ENCODE data around the gene EFNB2. TPM values are rescaled to one million over a fixed set of nuclear protein-coding genes. Genes with fewer than 3 reads are reported as not detected.

EFNB2 gene
- total and polyA plus RNA-seq, 2 donors (not counting 3 experiments of a cell fraction or from before 2014, with no cell fraction given) = 50.4 to 69.5 TPM

DNA sequence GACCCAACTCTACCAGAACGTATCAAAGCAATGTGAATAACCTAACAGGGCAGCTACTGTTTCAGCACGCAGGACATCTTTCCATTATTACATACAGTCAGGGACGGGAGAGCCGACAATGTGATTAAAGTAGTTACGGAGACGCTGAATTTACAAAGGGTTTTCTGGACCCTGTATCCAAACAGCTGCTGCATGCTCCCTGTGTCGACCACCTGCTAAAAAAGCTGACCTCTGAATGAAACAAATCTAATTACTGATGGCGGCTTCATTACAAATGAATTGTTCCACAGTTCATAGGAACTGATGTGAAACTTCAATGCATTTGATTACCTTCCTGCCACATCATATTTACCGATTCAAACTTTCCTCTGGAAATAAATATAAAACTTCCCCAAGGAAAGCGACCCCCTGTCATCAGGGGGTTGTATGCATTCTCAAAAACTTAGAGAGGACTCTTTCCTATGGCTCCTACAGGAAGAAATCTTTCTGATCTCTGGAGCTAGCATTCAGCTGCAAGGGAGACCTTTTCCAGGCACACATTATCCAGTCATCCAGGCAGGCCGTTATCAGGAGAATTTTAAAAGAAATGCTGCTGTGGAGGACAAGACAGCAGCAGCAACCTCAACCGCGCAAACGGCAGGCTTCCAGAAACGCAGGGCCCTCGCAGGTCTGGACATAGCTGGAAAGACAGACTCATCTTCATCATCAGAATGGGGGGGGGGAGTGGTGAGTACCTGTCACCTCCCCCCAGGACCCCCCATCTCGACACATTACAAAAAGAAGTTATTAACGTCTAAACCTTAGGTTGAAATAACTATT is 3.1 kb downstream of the EFNB2 start:
- peaks cover 61% of the 10 kb centered on the region for H3K79me2 ChIP-seq (ENCODE audit: control insufficient read depth, insufficient read depth, low read length)
- DNase-seq (ENCODE audit: low read depth, low spot score) = peak; percentile 65

DNA sequence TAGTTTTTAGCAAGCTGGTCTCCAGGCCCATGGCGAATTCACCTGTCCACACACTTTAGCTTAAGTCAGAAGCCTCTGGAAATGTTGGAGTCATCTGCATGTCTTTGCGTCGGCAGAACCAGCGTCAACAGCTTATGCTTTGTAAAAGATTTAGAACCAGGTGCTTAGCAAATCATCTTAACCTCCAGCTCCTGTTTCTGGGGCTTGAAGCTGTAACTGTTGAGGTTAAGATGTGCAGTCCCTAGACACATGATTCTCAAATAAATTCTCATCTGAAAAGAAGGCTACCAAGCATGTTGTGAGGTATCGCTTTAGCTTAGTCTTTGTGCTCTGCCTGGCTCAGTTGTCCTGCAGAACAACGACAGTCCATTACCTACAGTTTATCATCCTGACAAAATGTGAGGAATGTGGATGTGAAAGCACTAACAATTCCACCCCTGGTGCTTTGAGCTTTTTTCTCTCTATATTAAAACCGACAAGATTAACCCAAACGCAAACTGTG is 4.4 kb downstream of the EFNB2 start:
- H3K9me3 ChIP-seq (replicated peaks; ENCODE audit: control insufficient read depth, insufficient read depth, low read length) = no peaks in the 10 kb centered on the region
- POLR2A ChIA-PET = no interaction called here
- dilution Hi-C loops (cut with MboI; ENCODE audit: extremely low pct_ligation_motif_present, low sequenced_read_pairs) = no loop called here
- CTCF ChIA-PET = interaction anchor here (0.7 to 5.1 kb wide), 8 partner anchors 56 to 1960 kb away, joined by 3 to 36 read pairs (median 4); no protein-coding TSS in a partner anchor
- H3K27ac ChIP-seq (ENCODE audit: insufficient read depth, low read depth, low read length) = no peak overlapping the region
- intact Hi-C loops (cut with micrococcal nuclease) = loop anchor here (1.0 to 10.0 kb wide), 7 partner anchors 216 to 1546 kb away; no protein-coding TSS in a partner anchor
- H3K27me3 ChIP-seq (ENCODE audit: control insufficient read depth in 2 of 2, insufficient read depth in 2 of 2, low read length in 2 of 2) = no peaks in the 10 kb centered on the region
- TF ChIP-seq POLR2A (IDR thresholded peaks at IDR 0.05; ENCODE audit: low read depth, low read length) (no peak), FOS (IDR thresholded peaks at IDR 0.05; ENCODE audit: borderline replicate concordance, insufficient read depth, low read length) (no peak), GATA2 (IDR thresholded peaks at IDR 0.05; ENCODE audit: insufficient read depth, insufficient read length, low read depth, low read length) (no peak), MYC (IDR thresholded peaks at IDR 0.05; ENCODE audit: low read depth, low read length) (no peak), EZH2 (IDR thresholded peaks at IDR 0.05; ENCODE audit: borderline replicate concordance, low read depth, low read length, severe bottlenecking) (no peak), JUN (IDR thresholded peaks at IDR 0.05; ENCODE audit: borderline replicate concordance, insufficient read depth, insufficient read length, low read depth) (no peak), POLR2AphosphoS5 (IDR thresholded peaks at IDR 0.05; ENCODE audit: insufficient read depth, low read depth, low read length) (no peak)
- TF ChIP-seq, protein P1, sequence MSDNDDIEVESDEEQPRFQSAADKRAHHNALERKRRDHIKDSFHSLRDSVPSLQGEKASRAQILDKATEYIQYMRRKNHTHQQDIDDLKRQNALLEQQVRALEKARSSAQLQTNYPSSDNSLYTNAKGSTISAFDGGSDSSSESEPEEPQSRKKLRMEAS (IDR thresholded peaks at IDR 0.05; ENCODE audit: insufficient read depth, insufficient read length) = no peak
- TF ChIP-seq, protein P2, sequence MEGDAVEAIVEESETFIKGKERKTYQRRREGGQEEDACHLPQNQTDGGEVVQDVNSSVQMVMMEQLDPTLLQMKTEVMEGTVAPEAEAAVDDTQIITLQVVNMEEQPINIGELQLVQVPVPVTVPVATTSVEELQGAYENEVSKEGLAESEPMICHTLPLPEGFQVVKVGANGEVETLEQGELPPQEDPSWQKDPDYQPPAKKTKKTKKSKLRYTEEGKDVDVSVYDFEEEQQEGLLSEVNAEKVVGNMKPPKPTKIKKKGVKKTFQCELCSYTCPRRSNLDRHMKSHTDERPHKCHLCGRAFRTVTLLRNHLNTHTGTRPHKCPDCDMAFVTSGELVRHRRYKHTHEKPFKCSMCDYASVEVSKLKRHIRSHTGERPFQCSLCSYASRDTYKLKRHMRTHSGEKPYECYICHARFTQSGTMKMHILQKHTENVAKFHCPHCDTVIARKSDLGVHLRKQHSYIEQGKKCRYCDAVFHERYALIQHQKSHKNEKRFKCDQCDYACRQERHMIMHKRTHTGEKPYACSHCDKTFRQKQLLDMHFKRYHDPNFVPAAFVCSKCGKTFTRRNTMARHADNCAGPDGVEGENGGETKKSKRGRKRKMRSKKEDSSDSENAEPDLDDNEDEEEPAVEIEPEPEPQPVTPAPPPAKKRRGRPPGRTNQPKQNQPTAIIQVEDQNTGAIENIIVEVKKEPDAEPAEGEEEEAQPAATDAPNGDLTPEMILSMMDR (IDR thresholded peaks at IDR 0.05; ENCODE audit: extremely low read depth in 1 of 2, insufficient read depth in 1 of 2, low read depth in 1 of 2, low read length in 2 of 2) = no peak
- H3K36me3 ChIP-seq (ENCODE audit: control insufficient read depth in 2 of 2, extremely low read depth in 1 of 2, insufficient read depth in 2 of 2, low read length in 2 of 2) = peaks cover 0 to 2% of the 10 kb centered on the region in 2 experiments
- FAIRE-seq (no peak), DNase-seq (ENCODE audit: low read depth, low spot score) (peak; percentile 61)
- no peaks in the 10 kb centered on the region for H4K20me1 ChIP-seq (replicated peaks; ENCODE audit: control insufficient read depth, extremely low read depth, insufficient read depth, low read length)
- peak overlapping the region in 2 of 3 experiments; percentile 75 to 95 for H3K4me3 ChIP-seq (replicated peaks in 1 of 3; ENCODE audit: insufficient read depth in 1 of 3, low read depth in 1 of 3, low read length in 3 of 3)
- peak overlapping the region; percentile 70 for H3K4me2 ChIP-seq (ENCODE audit: insufficient read depth, low read length)
- H3K9ac ChIP-seq (replicated peaks; ENCODE audit: extremely low read depth, insufficient read depth, low read length) = peak overlapping the region; percentile 93
- no peaks in the 10 kb centered on the region for H3K9me1 ChIP-seq (replicated peaks; ENCODE audit: control insufficient read depth, extremely low read depth, insufficient read depth, low read length)
- BruUV-seq (replicated peaks) = no TSS peak
- H2AFZ ChIP-seq (ENCODE audit: low read depth, low read length) = peak overlapping the region; percentile 69
- H3K4me1 ChIP-seq (ENCODE audit: control insufficient read depth, extremely low read depth, insufficient read depth, low read length) = peaks cover 24% of the 10 kb centered on the region
- H3K79me2 ChIP-seq (ENCODE audit: control insufficient read depth, insufficient read depth, low read length) = peaks cover 66% of the 10 kb centered on the region

More for the DNA sequence above, 3.1 kb downstream of the EFNB2 start:
- no peaks in the 10 kb centered on the region for H4K20me1 ChIP-seq (replicated peaks; ENCODE audit: control insufficient read depth, extremely low read depth, insufficient read depth, low read length)
- intact Hi-C loops (cut with micrococcal nuclease) (loop anchor here (1.0 to 10.0 kb wide), 11 partner anchors 45 to 1548 kb away; no protein-coding TSS in a partner anchor), dilution Hi-C loops (cut with MboI; ENCODE audit: extremely low pct_ligation_motif_present, low sequenced_read_pairs) (no loop called here)
- peak overlapping the region; percentile 58 for H3K27ac ChIP-seq (ENCODE audit: insufficient read depth, low read depth, low read length)
- H3K9me3 ChIP-seq (replicated peaks; ENCODE audit: control insufficient read depth, insufficient read depth, low read length) = no peaks in the 10 kb centered on the region
- POLR2A ChIA-PET = interaction anchor here (0.5 to 0.7 kb wide), 3 partner anchors 62 to 592 kb away, joined by 3 to 4 read pairs (median 4); no protein-coding TSS in a partner anchor
- peak overlapping the region; percentile 93 for H3K9ac ChIP-seq (replicated peaks; ENCODE audit: extremely low read depth, insufficient read depth, low read length)
- H3K27me3 ChIP-seq (ENCODE audit: control insufficient read depth in 2 of 2, insufficient read depth in 2 of 2, low read length in 2 of 2) = no peaks in the 10 kb centered on the region
- CTCF ChIA-PET = interaction anchor here (0.6 to 5.1 kb wide), 10 partner anchors 10 to 1961 kb away, joined by 3 to 36 read pairs (median 6); no protein-coding TSS in a partner anchor
- peaks cover 35% of the 10 kb centered on the region for H3K4me1 ChIP-seq (ENCODE audit: control insufficient read depth, extremely low read depth, insufficient read depth, low read length)
- no TSS peak for BruUV-seq (replicated peaks)
- H3K36me3 ChIP-seq (ENCODE audit: control insufficient read depth in 2 of 2, extremely low read depth in 1 of 2, insufficient read depth in 2 of 2, low read length in 2 of 2) = no peaks in the 10 kb centered on the region
- H2AFZ ChIP-seq (ENCODE audit: low read depth, low read length) = peak overlapping the region; percentile 61
- H3K9me1 ChIP-seq (replicated peaks; ENCODE audit: control insufficient read depth, extremely low read depth, insufficient read depth, low read length) = no peaks in the 10 kb centered on the region
- peak overlapping the region; percentile 70 for H3K4me2 ChIP-seq (ENCODE audit: insufficient read depth, low read length)
- no peak for FAIRE-seq
- peak overlapping the region; percentile 37 to 95 (median 75) for H3K4me3 ChIP-seq (replicated peaks in 1 of 3; ENCODE audit: insufficient read depth in 1 of 3, low read depth in 1 of 3, low read length in 3 of 3)
- TF ChIP-seq JUN (IDR thresholded peaks at IDR 0.05; ENCODE audit: borderline replicate concordance, insufficient read depth, insufficient read length, low read depth) (no peak), POLR2AphosphoS5 (IDR thresholded peaks at IDR 0.05; ENCODE audit: insufficient read depth, low read depth, low read length) (no peak), GATA2 (IDR thresholded peaks at IDR 0.05; ENCODE audit: insufficient read depth, insufficient read length, low read depth, low read length) (no peak), MYC (IDR thresholded peaks at IDR 0.05; ENCODE audit: low read depth, low read length) (no peak), FOS (IDR thresholded peaks at IDR 0.05; ENCODE audit: borderline replicate concordance, insufficient read depth, low read length) (no peak), EZH2 (IDR thresholded peaks at IDR 0.05; ENCODE audit: borderline replicate concordance, low read depth, low read length, severe bottlenecking) (no peak), POLR2A (IDR thresholded peaks at IDR 0.05; ENCODE audit: low read depth, low read length) (no peak)
- TF ChIP-seq, protein P1 (IDR thresholded peaks at IDR 0.05; ENCODE audit: insufficient read depth, insufficient read length) = no peak
